HG02885 (cell line): ENCODE measurements around the gene APOL5.
A peak's percentile ranks its signal among the peaks of the same experiment; 100 is the strongest.

ENCODE experiments used
- ATAC-seq: cut with Tn5 transposase; IDR thresholded peaks from one replicate; pipeline ENCODE4 v1.9.1; 2021; ENCODE audit warnings: mild to moderate bottlenecking; ENCODE audit not compliant: unreplicated experiment, poor library complexity

The APOL5 gene

GRCh38 chr22:35739076-35739930 is 21.6 kb downstream of the APOL5 start:
- ATAC-seq, result no peak

GRCh38 chr22:35739931-35740380 is 22.3 kb downstream of the APOL5 start:
- ATAC-seq, result no peak

- ATAC-seq, result no peak
Observed at GRCh38 chr22:35740616-35741015, 22.9 kb downstream of the APOL5 start.

- no peak for ATAC-seq
Observed at GRCh38 chr22:35742342-35743100, 24.8 kb downstream of the APOL5 start.

- no peak for ATAC-seq
Observed at GRCh38 chr22:35743326-35743860, 25.7 kb downstream of the APOL5 start.

- no peak for ATAC-seq
Observed at GRCh38 chr22:35746248-35746647, 28.6 kb downstream of the APOL5 start.

GRCh38 chr22:35746946-35747703 is 29.5 kb downstream of the APOL5 start:
- ATAC-seq, result no peak

GRCh38 chr22:35749808-35750207 is 32.1 kb downstream of the APOL5 start:
- peak; percentile 63 for ATAC-seq

- no peak for ATAC-seq
Observed at GRCh38 chr22:35752006-35752862, 34.6 kb downstream of the APOL5 start.

GRCh38 chr22:35752863-35753189 is 35.2 kb downstream of the APOL5 start:
- ATAC-seq, result no peak

- no peak for ATAC-seq
Observed at GRCh38 chr22:35754761-35755160, 37.1 kb downstream of the APOL5 start.

GRCh38 chr22:35756722-35757121 is 39.0 kb downstream of the APOL5 start:
- ATAC-seq, result no peak

- ATAC-seq, result no peak
Observed at GRCh38 chr22:35758394-35758793, 40.7 kb downstream of the APOL5 start.

- no peak for ATAC-seq
Observed at GRCh38 chr22:35761037-35761436, 43.4 kb downstream of the APOL5 start.

GRCh38 chr22:35766654-35767580 is 49.2 kb downstream of the APOL5 start:
- ATAC-seq, result no peak

GRCh38 chr22:35769974-35770373 is 52.3 kb downstream of the APOL5 start:
- no peak for ATAC-seq

- ATAC-seq, result no peak
Observed at GRCh38 chr22:35775339-35775738, 57.7 kb downstream of the APOL5 start.

- no peak for ATAC-seq
Observed at GRCh38 chr22:35777335-35777975, 59.8 kb downstream of the APOL5 start.
